ENCODE results near the gene STON2.
"Not testable (repeated sequence)": the region's sequence is repeated elsewhere in the genome, so short reads cannot be mapped to it uniquely, and the experiment has no call there.

Gene STON2

DNA sequence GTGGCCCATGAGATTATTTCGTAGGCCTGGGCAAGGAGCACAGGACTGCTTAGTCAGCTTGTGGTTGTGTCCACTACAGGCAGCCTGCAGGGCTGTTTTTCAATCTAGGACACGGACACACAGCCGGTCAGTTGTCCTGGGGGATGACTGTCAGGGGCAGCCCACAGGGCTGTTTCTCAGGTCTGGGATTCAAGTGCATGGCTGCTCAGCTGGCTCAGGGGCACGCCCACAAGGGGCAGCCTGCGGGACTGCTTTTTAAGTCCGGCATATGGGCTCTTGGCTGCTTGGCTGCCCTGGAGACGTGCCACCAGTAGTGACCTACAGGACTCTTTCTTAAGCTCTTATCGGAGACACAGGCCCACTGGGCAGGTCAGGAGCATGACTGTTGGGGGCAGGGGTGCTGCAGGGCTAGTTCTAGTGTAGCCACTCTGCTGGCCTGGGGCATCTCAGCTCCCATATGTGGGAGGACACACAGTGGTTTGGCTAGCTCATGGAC is 152.8 kb downstream of the STON2 start:
- DNase-seq (ENCODE audit: low spot score in 2 of 2), result no peak
- Mint-ChIP-seq H3K4me3 (no peak overlapping the region), H3K4me1 (no peaks in the 10 kb centered on the region), H3K36me3 (ENCODE audit: insufficient read depth) (peaks cover 2% of the 10 kb centered on the region), H3K27me3 (peaks cover 28% of the 10 kb centered on the region), H3K27ac (ENCODE audit: low read depth) (no peak overlapping the region), H3K9me3 (peaks cover 11% of the 10 kb centered on the region)
- no peak for ATAC-seq (replicated peaks; ENCODE audit: extremely low read depth, poor library complexity, severe bottlenecking)

DNA sequence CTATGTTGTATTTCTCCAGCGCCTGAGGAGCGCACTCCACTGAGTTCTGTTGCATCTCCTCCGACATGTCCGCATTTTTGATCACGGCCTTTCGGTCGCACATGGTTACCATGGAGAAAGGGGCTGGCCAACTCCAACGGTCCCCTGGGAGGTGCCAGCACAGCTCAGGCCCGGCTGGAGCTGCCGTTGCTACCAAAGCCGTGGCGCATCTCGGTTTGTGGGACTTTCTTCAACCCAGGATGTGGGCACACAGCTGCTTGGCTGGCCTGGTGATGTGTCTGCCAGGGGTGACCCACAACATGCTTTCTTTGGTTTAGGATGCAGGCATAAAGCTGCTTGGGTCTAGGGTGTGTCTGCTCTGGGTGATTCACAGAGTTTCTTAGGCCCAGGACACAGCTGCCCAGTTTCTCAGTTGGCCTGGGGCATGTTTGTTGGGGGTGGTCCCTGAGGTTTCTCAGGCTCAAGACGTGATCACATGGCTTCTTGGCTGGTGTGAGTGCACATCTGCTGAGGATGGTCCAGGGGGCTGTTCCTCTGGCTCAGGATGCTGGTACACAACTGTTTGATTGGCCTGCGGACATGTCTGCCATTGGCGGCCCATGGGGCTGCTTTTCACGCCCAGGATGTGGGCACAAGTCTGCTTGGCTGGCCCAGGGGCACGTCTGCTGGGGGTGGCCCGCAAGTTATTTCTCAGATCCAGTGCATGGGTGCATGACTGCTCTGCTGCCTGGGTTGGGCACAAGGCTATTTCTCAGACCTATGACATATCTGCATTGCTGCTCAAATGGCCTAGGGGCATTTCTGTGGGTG is 153.5 kb downstream of the STON2 start:
- Mint-ChIP-seq H3K4me1 (no peaks in the 10 kb centered on the region), H3K27me3 (peaks cover 22% of the 10 kb centered on the region), H3K9me3 (peaks cover 11% of the 10 kb centered on the region), H3K27ac (ENCODE audit: low read depth) (no peak overlapping the region), H3K4me3 (no peak overlapping the region), H3K36me3 (ENCODE audit: insufficient read depth) (no peaks in the 10 kb centered on the region)
- no peak for DNase-seq (ENCODE audit: low spot score in 2 of 2)
- ATAC-seq (replicated peaks; ENCODE audit: extremely low read depth, poor library complexity, severe bottlenecking), result no peak

DNA sequence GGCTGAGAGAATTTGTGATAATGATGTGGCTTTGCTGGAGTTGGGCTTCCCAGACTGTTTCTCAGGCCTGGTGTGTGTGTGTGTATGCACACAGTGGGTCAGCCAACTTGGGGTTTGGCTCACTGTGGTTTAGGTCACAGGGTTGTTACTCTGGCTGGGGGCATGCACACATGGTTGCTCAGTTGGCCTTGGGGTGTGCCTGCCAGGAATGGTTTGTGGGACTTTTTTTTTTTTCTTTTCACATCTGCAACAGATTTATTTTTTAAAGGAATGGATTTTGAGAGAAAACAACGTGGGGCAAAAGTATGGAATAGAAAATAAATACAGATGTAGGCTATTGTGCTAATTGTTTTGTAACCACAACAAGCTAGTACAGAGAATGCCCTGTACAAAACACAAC is 154.4 kb downstream of the STON2 start:
- Mint-ChIP-seq H3K9me3 (peaks cover 11% of the 10 kb centered on the region), H3K27ac (ENCODE audit: low read depth) (no peak overlapping the region), H3K4me3 (no peak overlapping the region), H3K36me3 (ENCODE audit: insufficient read depth) (no peaks in the 10 kb centered on the region), H3K27me3 (peaks cover 20% of the 10 kb centered on the region), H3K4me1 (no peaks in the 10 kb centered on the region)
- DNase-seq (ENCODE audit: low spot score in 2 of 2) (no peak), ATAC-seq (replicated peaks; ENCODE audit: extremely low read depth, poor library complexity, severe bottlenecking) (no peak)

DNA sequence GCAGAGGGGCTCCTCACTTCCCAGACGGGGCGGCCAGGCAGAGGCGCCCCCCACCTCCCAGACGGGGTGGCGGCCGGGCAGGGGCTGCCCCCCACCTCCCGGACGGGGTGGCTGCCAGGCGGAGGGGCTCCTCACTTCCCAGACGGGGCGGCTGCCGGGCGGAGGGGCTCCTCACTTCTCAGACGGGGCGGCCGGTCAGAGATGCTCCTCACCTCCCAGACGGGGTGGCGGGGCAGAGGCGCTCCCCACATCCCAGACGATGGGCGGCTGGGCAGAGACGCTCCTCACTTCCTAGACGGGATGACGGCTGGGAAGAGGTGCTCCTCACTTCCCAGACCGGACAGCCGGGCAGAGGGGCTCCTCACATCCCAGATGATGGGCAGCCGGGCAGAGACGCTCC is 155.7 kb downstream of the STON2 start:
- ATAC-seq (replicated peaks; ENCODE audit: extremely low read depth, poor library complexity, severe bottlenecking); DNase-seq (ENCODE audit: low spot score in 2 of 2); H3K27ac Mint-ChIP-seq (ENCODE audit: low read depth); H3K36me3 Mint-ChIP-seq (ENCODE audit: insufficient read depth); H3K4me3 Mint-ChIP-seq; H3K4me1 Mint-ChIP-seq: not testable (repeated sequence)
- H3K27me3 Mint-ChIP-seq, result peaks cover 25% of the 10 kb centered on the region
- peaks cover 11% of the 10 kb centered on the region for H3K9me3 Mint-ChIP-seq

DNA sequence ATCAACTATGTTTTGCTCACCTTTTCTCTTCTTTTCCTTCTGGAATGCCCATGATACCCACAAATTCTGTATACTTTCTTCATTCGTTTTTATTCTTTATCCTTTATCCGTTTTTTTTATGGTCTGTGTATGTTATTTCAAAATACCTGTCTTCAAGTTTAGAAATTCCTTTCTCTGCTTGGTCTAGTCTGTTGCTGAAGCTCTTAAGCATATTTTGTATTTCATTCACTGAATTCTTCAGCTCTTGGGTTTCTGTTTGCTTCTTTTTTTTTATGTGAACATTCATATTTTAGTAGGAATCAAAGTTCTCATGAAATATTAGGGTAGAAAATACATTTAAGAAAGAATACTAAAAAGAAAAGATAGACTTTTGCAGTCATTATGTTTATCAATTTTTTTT is 156.6 kb downstream of the STON2 start:
- no peak overlapping the region for H3K4me3 Mint-ChIP-seq
- H3K27ac Mint-ChIP-seq (ENCODE audit: low read depth), result no peak overlapping the region
- no peak for ATAC-seq (replicated peaks; ENCODE audit: extremely low read depth, poor library complexity, severe bottlenecking)
- peaks cover 25% of the 10 kb centered on the region for H3K27me3 Mint-ChIP-seq
- no peaks in the 10 kb centered on the region for H3K4me1 Mint-ChIP-seq
- H3K36me3 Mint-ChIP-seq (ENCODE audit: insufficient read depth), result no peaks in the 10 kb centered on the region
- peaks cover 11% of the 10 kb centered on the region for H3K9me3 Mint-ChIP-seq
- no peak for DNase-seq (ENCODE audit: low spot score in 2 of 2)

DNA sequence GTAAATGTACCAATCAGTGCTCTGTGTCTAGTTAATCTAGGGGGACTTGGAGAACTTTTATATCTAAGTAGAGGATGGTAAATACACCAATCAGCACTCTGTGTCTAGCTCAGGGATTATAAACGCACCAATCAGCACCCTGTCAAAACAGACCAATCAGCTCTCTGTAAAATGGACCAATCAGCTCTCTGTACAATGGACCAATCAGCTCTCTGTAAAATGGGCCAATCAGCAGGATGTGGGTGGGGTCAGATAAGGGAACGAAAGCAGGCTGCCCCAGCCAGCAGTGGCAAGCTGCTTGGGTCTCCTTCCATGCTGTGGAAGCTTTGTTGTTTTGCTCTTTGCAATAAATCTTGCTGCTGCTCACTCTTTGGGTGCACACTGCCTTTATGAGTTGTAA is 163.3 kb downstream of the STON2 start:
- DNase-seq (ENCODE audit: low spot score in 2 of 2); H3K4me1 Mint-ChIP-seq; H3K4me3 Mint-ChIP-seq; H3K9me3 Mint-ChIP-seq; ATAC-seq (replicated peaks; ENCODE audit: extremely low read depth, poor library complexity, severe bottlenecking); H3K27ac Mint-ChIP-seq (ENCODE audit: low read depth); H3K36me3 Mint-ChIP-seq (ENCODE audit: insufficient read depth): not testable (repeated sequence)
- H3K27me3 Mint-ChIP-seq, result peaks cover 11% of the 10 kb centered on the region

DNA sequence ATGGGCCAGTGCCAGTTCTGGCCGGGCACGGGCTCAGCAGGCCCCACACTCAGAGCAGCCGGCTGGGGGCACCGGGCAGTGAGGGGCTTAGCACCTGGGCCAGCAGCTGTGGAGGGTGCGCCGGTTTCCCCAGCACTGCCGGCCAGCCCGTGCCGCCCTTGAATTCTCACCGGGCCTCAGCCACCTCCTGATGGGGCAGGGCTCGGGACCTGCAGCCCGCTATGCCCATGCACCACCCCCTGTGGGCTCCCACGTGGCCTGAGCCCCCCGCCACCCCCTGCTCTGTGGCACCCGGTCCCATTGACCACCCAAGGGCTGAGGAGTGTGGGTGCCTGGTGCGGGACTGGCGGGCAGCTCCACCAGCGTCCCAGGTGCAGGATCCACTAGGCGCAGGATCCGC is 164.0 kb downstream of the STON2 start:
- Mint-ChIP-seq H3K36me3 (ENCODE audit: insufficient read depth) (no peaks in the 10 kb centered on the region), H3K27me3 (peaks cover 9% of the 10 kb centered on the region), H3K4me1 (no peaks in the 10 kb centered on the region), H3K4me3 (no peak overlapping the region), H3K9me3 (no peaks in the 10 kb centered on the region), H3K27ac (ENCODE audit: low read depth) (no peak overlapping the region)
- DNase-seq (ENCODE audit: low spot score in 2 of 2) (no peak), ATAC-seq (replicated peaks; ENCODE audit: extremely low read depth, poor library complexity, severe bottlenecking) (no peak)

DNA sequence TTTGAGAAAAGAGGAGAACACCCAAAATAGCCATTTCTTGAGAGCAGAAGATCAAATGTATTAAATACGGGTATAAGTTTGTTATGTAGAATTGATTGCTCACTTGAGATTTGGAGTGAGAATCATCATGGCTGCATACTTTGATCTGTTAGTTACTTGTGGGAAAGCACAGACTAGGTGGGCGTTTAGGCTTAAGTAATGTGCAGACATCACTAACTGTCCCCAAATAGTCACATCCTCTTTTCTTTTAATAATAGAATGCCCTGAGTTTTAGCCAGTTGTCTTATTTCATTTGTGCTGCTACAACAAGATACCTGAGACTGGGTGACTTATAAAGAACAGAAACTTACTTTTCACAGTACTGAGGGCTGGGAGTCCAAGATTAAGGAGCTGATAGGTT is 165.0 kb downstream of the STON2 start:
- Mint-ChIP-seq H3K27me3 (no peaks in the 10 kb centered on the region), H3K36me3 (ENCODE audit: insufficient read depth) (peaks cover 3% of the 10 kb centered on the region), H3K4me3 (no peak overlapping the region), H3K4me1 (no peaks in the 10 kb centered on the region), H3K27ac (ENCODE audit: low read depth) (no peak overlapping the region), H3K9me3 (no peaks in the 10 kb centered on the region)
- no peak for DNase-seq (ENCODE audit: low spot score in 2 of 2)
- ATAC-seq (replicated peaks; ENCODE audit: extremely low read depth, poor library complexity, severe bottlenecking), result no peak

DNA sequence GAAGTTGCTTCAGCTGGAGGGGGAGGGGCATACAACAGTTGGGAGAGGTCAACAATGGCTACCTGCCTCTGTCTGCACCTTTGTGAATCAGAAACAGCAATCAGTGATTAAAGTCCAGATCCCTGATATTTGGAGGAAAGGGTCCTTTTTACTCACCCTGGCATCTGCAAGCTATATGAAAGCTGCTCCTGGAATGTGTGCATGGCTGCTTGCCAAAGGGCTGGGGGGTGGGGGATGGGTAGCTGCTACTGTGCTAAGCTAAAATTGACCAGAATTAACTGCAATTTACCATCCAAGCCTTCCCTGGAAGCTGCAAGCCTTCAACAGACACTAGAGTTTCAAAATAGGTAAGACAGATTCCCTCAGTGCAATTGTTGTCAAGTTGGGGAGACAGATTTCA is 165.8 kb downstream of the STON2 start:
- H3K4me1 Mint-ChIP-seq, result no peaks in the 10 kb centered on the region
- H3K36me3 Mint-ChIP-seq (ENCODE audit: insufficient read depth), result peaks cover 3% of the 10 kb centered on the region
- no peak overlapping the region for H3K4me3 Mint-ChIP-seq
- DNase-seq (ENCODE audit: low spot score in 2 of 2), result no peak
- H3K27ac Mint-ChIP-seq (ENCODE audit: low read depth), result no peak overlapping the region
- H3K9me3 Mint-ChIP-seq, result no peaks in the 10 kb centered on the region
- ATAC-seq (replicated peaks; ENCODE audit: extremely low read depth, poor library complexity, severe bottlenecking), result no peak
- H3K27me3 Mint-ChIP-seq, result no peaks in the 10 kb centered on the region

DNA sequence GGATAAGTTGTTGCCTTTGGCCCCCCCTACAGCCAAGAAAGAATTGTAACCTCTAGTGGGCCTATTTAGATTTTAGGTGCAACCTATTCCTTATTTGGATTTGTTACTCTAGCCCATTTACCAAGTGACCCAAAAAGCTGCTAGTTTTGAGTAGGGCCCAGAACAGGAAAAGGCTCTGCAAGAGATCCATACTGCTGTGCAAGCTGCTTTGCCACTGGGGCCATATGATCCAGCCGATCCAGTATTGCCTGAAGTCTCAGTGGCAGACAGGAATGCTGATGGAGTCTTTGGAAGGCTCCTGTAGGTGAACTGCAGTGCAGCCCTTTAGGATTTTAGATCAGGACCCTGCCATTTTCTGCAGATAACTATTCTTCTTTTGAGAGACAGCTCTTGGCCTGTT is 166.5 kb downstream of the STON2 start:
- DNase-seq (ENCODE audit: low spot score in 2 of 2) (no peak), ATAC-seq (replicated peaks; ENCODE audit: extremely low read depth, poor library complexity, severe bottlenecking) (no peak)
- Mint-ChIP-seq H3K9me3 (no peaks in the 10 kb centered on the region), H3K4me1 (no peaks in the 10 kb centered on the region), H3K4me3 (no peak overlapping the region), H3K27ac (ENCODE audit: low read depth) (no peak overlapping the region), H3K36me3 (ENCODE audit: insufficient read depth) (peaks cover 3% of the 10 kb centered on the region), H3K27me3 (no peaks in the 10 kb centered on the region)

DNA sequence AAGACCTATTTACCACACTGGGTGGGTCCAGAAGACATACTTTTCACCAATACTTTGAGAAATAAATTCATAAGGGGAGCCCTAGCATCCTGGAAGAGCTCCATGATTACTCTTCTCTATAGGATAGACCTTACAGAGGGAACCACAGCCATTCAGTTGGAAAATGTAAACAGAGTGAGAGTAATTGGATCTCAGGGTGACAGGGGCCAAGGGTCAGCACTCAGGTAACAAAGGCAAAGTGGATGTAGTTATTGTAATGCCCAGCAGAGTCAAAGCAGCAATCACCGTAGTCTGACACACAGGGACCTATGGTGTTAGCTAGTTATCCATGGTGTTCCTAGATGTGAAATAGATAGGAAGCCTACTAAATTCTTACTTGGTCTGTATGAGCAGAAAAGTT is 168.6 kb downstream of the STON2 start:
- H3K36me3 Mint-ChIP-seq (ENCODE audit: insufficient read depth), result peaks cover 3% of the 10 kb centered on the region
- DNase-seq (ENCODE audit: low spot score in 2 of 2), result no peak
- no peaks in the 10 kb centered on the region for H3K4me1 Mint-ChIP-seq
- no peak overlapping the region for H3K4me3 Mint-ChIP-seq
- H3K27ac Mint-ChIP-seq (ENCODE audit: low read depth), result no peak overlapping the region
- ATAC-seq (replicated peaks; ENCODE audit: extremely low read depth, poor library complexity, severe bottlenecking), result no peak
- no peaks in the 10 kb centered on the region for H3K27me3 Mint-ChIP-seq
- H3K9me3 Mint-ChIP-seq, result no peaks in the 10 kb centered on the region

DNA sequence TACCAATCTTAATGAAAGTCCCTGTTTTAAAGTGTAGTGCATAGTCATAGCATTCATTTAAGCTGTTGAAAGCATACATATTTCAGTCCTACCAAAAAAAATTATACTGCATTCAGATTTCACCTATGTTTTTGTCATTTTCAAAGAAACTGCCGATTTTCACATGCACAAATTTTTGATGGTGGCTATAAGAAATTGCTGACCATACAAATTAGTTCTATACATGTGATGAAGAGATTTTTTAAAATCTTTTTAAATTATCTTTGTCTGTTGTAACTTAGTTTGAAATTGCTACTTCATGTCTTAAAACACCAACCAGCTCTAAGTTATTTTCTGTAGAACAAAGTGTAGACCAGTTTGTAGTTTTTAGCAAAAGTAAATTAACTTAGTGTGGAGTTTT is 175.9 kb downstream of the STON2 start:
- Mint-ChIP-seq H3K27ac (ENCODE audit: low read depth) (no peak overlapping the region), H3K36me3 (ENCODE audit: insufficient read depth) (peaks cover 21% of the 10 kb centered on the region), H3K9me3 (no peaks in the 10 kb centered on the region), H3K4me3 (no peak overlapping the region), H3K4me1 (peaks cover 3% of the 10 kb centered on the region), H3K27me3 (no peaks in the 10 kb centered on the region)
- DNase-seq (ENCODE audit: low spot score in 2 of 2) (no peak), ATAC-seq (replicated peaks; ENCODE audit: extremely low read depth, poor library complexity, severe bottlenecking) (no peak)

DNA sequence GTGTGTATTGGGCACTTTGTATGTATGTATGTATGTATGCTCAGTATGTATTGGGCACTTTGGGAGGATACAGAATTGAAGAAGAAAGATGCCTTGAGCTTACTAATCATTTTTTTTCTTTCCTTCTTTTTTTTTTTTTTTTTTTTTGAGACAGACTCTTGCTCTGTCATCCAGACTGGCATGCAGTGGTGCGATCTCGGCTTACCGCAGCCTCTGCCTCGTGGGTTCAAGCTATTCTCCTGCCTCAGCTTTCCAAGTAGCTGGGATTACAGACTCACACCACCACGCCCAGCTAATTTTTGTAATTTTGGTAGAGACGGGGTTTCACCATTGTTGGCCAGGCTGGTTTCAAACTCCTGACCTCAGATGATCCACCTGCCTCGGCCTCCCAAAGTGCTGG is 176.3 kb downstream of the STON2 start:
- H3K27ac Mint-ChIP-seq (ENCODE audit: low read depth); H3K9me3 Mint-ChIP-seq; ATAC-seq (replicated peaks; ENCODE audit: extremely low read depth, poor library complexity, severe bottlenecking); H3K4me1 Mint-ChIP-seq; H3K27me3 Mint-ChIP-seq; DNase-seq (ENCODE audit: low spot score in 2 of 2); H3K4me3 Mint-ChIP-seq: not testable (repeated sequence)
- peaks cover 24% of the 10 kb centered on the region for H3K36me3 Mint-ChIP-seq (ENCODE audit: insufficient read depth)

Measured in central memory CD8-positive, alpha-beta T cell (primary cell).